Measurements from ENCODE around the gene SSBP3.

DNA sequence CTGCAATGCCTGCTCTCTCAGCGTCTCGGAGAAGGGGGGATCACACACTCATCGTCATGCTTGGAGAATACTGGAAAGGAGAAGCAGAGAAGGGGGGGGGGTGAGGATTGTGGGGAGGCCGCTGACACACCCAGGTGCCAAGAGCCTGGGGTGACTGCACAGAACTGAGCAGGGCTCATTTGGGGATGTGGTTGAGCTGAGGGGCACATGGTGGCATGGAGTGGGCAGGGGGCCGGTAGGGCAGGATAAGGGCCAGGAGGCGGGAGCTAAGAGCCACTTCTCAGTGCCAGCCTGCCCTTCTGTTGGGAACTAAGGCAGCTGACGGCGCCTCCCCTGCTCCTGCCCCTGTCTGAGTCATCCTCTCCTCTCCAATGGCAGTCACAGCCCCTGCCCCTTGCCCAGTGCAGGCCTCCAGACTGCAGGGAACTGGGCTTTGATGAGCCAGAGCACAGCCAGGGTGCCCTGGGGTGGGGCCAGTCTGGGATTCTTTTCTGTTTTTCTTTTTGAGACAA is 179.0 kb downstream of the SSBP3 start:
- TF ChIP-seq, protein P1, sequence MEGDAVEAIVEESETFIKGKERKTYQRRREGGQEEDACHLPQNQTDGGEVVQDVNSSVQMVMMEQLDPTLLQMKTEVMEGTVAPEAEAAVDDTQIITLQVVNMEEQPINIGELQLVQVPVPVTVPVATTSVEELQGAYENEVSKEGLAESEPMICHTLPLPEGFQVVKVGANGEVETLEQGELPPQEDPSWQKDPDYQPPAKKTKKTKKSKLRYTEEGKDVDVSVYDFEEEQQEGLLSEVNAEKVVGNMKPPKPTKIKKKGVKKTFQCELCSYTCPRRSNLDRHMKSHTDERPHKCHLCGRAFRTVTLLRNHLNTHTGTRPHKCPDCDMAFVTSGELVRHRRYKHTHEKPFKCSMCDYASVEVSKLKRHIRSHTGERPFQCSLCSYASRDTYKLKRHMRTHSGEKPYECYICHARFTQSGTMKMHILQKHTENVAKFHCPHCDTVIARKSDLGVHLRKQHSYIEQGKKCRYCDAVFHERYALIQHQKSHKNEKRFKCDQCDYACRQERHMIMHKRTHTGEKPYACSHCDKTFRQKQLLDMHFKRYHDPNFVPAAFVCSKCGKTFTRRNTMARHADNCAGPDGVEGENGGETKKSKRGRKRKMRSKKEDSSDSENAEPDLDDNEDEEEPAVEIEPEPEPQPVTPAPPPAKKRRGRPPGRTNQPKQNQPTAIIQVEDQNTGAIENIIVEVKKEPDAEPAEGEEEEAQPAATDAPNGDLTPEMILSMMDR (IDR thresholded peaks at IDR 0.05) = no peak
- TF ChIP-seq POLR2A (IDR thresholded peaks at IDR 0.05) (no peak), POLR2AphosphoS5 (IDR thresholded peaks at IDR 0.05) (no peak)

All from breast epithelium (tissue), 3 donors.